Measurements from ENCODE around the gene TMEM164. TPM values are rescaled to one million over a fixed set of nuclear protein-coding genes. Genes with fewer than 3 reads are reported as not detected.

TMEM164 gene
- total RNA-seq, 1 donor from 2014 or later = 17.6 TPM

GRCh38 chrX:110224926-110225617 lies 222.2 kb downstream of the TMEM164 start:
- H3K27me3 Mint-ChIP-seq (ENCODE audit: low read depth, unreplicated experiment) = no peaks in the 10 kb centered on the region
- H3K36me3 Mint-ChIP-seq (ENCODE audit: low read depth, unreplicated experiment) = peaks cover 2% of the 10 kb centered on the region
- no peak overlapping the region for H3K27ac Mint-ChIP-seq (ENCODE audit: unreplicated experiment)
- H3K9ac ChIP-seq (ENCODE audit: low read length) = no peak overlapping the region
- H4K20me1 ChIP-seq (ENCODE audit: insufficient read depth, low read length) = no peaks in the 10 kb centered on the region
- H3K4me3 ChIP-seq (ENCODE audit: insufficient read depth, low read depth, low read length) = no peak overlapping the region
- no peak overlapping the region for H3K4me2 ChIP-seq (ENCODE audit: low read length)
- no peaks in the 10 kb centered on the region for H3K36me3 ChIP-seq (ENCODE audit: insufficient read depth, low read length)
- no peak overlapping the region for H3K4me3 Mint-ChIP-seq (ENCODE audit: unreplicated experiment)
- H3K79me2 ChIP-seq (ENCODE audit: insufficient read depth, low read length) = peaks cover 3% of the 10 kb centered on the region
- H3K4me1 ChIP-seq (ENCODE audit: insufficient read depth, low read length) = peaks cover 3% of the 10 kb centered on the region
- no peaks in the 10 kb centered on the region for H3K9me3 ChIP-seq (ENCODE audit: insufficient read depth, low read depth, low read length)
- peaks cover 20% of the 10 kb centered on the region for H3K4me1 Mint-ChIP-seq (ENCODE audit: low read depth, unreplicated experiment)
- no peak overlapping the region for H3K27ac ChIP-seq (ENCODE audit: low read depth, low read length)
- no peak overlapping the region for H2AFZ ChIP-seq (ENCODE audit: low read depth, low read length)
- H3K9me3 Mint-ChIP-seq (ENCODE audit: unreplicated experiment) = no peaks in the 10 kb centered on the region
- no peak for DNase-seq (ENCODE audit: low read depth)
- no peaks in the 10 kb centered on the region for H3K27me3 ChIP-seq (ENCODE audit: insufficient read depth, low read length)
- FAIRE-seq = peak; percentile 88
- TF ChIP-seq CTCF (IDR thresholded peaks at IDR 0.05; ENCODE audit: insufficient read depth, low read depth, low read length) = no peak
- TF ChIP-seq EZH2 (IDR thresholded peaks at IDR 0.05; ENCODE audit: insufficient read depth, low read length) = no peak

- Histone ChIP-seq H4K20me1 (ENCODE audit: insufficient read depth, low read length) (no peaks in the 10 kb centered on the region), H3K36me3 (ENCODE audit: insufficient read depth, low read length) (no peaks in the 10 kb centered on the region), H3K4me3 (ENCODE audit: insufficient read depth, low read depth, low read length) (no peak overlapping the region), H3K27ac (ENCODE audit: low read depth, low read length) (peak overlapping the region; percentile 33), H3K9me3 (ENCODE audit: insufficient read depth, low read depth, low read length) (no peaks in the 10 kb centered on the region), H3K4me1 (ENCODE audit: insufficient read depth, low read length) (no peaks in the 10 kb centered on the region), H3K79me2 (ENCODE audit: insufficient read depth, low read length) (peaks cover 3% of the 10 kb centered on the region), H3K4me2 (ENCODE audit: low read length) (peak overlapping the region; percentile 11), H3K27me3 (ENCODE audit: insufficient read depth, low read length) (no peaks in the 10 kb centered on the region), H3K9ac (ENCODE audit: low read length) (no peak overlapping the region), H2AFZ (ENCODE audit: low read depth, low read length) (no peak overlapping the region)
- DNase-seq (ENCODE audit: low read depth) = peak; percentile 8
- H3K4me1 Mint-ChIP-seq (ENCODE audit: low read depth, unreplicated experiment) = peaks cover 21% of the 10 kb centered on the region
- peak overlapping the region; percentile 77 for H3K27ac Mint-ChIP-seq (ENCODE audit: unreplicated experiment)
- FAIRE-seq = no peak
- H3K9me3 Mint-ChIP-seq (ENCODE audit: unreplicated experiment) = no peaks in the 10 kb centered on the region
- no peak overlapping the region for H3K4me3 Mint-ChIP-seq (ENCODE audit: unreplicated experiment)
- H3K36me3 Mint-ChIP-seq (ENCODE audit: low read depth, unreplicated experiment) = peaks cover 2% of the 10 kb centered on the region
- no peaks in the 10 kb centered on the region for H3K27me3 Mint-ChIP-seq (ENCODE audit: low read depth, unreplicated experiment)
- no peak for TF ChIP-seq EZH2 (IDR thresholded peaks at IDR 0.05; ENCODE audit: insufficient read depth, low read length)
- no peak for TF ChIP-seq CTCF (IDR thresholded peaks at IDR 0.05; ENCODE audit: insufficient read depth, low read depth, low read length)
Measured at GRCh38 chrX:110226931-110227330, 224.0 kb downstream of the TMEM164 start.

Small RNAs within 50 kb of the gene (microRNA-seq; reads per million reads assigned to microRNA genes)
- gene MIR3978 (not detected), gene MIR652 (5,327 reads per million, percentile 92 among the genes with 10 or more reads in this experiment)
